ENCODE results near the gene TGM2.

Gene TGM2

DNA sequence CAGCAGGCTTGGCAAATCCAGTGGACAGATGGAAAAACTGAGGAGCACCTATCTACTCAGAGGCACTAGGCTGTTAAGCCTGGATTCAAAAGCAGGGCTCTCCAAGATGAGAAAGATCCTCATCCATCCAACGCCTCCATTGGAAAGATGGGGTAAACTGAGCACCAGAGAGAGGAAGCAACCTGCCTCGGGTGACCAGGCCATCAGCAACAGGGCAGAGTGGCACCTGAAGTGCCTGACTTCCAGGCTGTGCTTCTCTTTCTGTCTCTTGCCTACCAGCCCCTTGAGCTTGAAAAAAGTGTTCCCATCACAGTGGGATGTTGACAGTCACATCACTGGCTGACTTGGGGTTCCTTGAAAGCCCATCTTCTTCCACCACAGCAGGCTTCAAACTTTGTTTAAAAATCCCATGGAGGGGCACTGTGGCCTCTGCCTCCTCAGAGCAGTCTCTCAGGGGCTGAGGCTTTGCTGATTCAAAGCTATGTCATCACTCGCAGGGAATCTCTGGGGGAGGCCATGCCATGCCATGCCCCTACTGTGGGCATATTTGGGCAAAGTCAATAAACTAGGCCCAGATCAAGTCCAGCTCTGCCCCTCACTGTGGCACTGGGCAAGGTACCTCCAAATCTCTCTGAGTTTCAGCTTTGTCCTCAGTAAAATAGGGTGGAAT lies 44.8 kb upstream of the TGM2 start:
- H3K4me3 ChIP-seq (ENCODE audit: low read depth, low read length) = no peak overlapping the region
- TF ChIP-seq, protein P1, sequence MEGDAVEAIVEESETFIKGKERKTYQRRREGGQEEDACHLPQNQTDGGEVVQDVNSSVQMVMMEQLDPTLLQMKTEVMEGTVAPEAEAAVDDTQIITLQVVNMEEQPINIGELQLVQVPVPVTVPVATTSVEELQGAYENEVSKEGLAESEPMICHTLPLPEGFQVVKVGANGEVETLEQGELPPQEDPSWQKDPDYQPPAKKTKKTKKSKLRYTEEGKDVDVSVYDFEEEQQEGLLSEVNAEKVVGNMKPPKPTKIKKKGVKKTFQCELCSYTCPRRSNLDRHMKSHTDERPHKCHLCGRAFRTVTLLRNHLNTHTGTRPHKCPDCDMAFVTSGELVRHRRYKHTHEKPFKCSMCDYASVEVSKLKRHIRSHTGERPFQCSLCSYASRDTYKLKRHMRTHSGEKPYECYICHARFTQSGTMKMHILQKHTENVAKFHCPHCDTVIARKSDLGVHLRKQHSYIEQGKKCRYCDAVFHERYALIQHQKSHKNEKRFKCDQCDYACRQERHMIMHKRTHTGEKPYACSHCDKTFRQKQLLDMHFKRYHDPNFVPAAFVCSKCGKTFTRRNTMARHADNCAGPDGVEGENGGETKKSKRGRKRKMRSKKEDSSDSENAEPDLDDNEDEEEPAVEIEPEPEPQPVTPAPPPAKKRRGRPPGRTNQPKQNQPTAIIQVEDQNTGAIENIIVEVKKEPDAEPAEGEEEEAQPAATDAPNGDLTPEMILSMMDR (IDR thresholded peaks at IDR 0.05; ENCODE audit: borderline replicate concordance, insufficient read depth, low read depth, low read length) = no peak

- TF ChIP-seq, protein P1 (IDR thresholded peaks at IDR 0.05; ENCODE audit: borderline replicate concordance, insufficient read depth, low read depth, low read length) = no peak
- no peak overlapping the region for H3K4me3 ChIP-seq (ENCODE audit: low read depth, low read length)
Measured at GRCh38 chr20:38209054-38209675, 44.1 kb upstream of the TGM2 start.

DNA sequence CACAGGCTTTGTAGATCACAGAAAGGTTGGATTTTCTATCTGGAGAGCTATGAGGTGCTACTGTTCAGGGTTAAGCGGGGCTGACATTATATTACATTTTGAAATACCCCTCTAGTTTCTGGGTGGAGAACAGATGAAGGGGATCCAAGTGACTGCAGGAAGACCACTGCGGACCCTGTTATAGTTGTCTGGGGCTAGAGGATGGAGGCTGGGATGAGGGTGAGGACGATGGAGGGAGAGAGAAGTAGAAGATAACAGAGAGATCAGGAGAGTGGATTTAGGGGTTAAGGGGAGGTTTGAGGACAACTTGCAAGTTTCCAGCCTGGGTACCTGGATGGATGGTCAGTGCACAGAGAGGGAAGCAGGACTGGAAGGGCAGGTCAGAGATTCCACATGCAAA lies 43.5 kb upstream of the TGM2 start:
- TF ChIP-seq, protein P1 (IDR thresholded peaks at IDR 0.05; ENCODE audit: borderline replicate concordance, insufficient read depth, low read depth, low read length) = no peak
- no peak overlapping the region for H3K4me3 ChIP-seq (ENCODE audit: low read depth, low read length)

DNA sequence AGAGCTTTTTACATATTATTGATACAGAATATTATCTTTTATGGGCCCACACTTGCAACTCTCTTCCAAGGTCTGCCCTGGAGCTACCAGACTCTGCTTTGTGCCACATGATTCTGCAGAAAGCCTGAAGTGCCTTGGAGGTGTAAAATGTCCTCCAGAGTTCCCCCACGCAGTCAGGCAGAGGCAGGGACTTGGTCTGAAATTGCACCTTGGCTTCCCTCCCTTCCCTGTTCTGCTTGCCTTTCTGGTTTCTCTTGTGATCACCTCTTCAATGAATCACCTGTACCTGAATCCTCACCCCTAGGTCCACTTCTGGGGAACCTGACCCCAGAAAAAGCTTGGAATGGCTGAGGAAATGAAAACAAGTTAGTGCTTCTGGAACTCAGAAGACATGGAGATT lies 43.0 kb upstream of the TGM2 start:
- TF ChIP-seq, protein P1 (IDR thresholded peaks at IDR 0.05; ENCODE audit: borderline replicate concordance, insufficient read depth, low read depth, low read length) = no peak
- no peak overlapping the region for H3K4me3 ChIP-seq (ENCODE audit: low read depth, low read length)

DNA sequence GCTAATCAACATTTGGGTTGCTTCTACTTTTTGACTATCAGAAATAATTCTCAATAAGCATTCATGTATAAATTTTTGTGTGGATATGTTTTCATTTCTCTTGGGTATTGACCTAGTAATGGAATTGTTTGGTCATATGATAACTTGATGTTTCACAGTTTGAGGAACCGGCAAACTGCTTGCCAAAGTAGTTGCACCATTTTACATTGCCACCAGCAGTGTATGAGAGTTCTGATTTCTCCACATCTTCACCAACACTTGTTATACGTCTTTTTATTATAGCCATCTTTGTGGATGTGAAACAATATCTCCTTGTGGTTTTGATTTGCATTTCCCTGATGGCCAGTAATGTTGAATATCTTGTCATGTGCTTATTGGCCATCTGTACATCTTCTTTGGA lies 42.6 kb upstream of the TGM2 start:
- no peak overlapping the region for H3K4me3 ChIP-seq (ENCODE audit: low read depth, low read length)
- TF ChIP-seq, protein P1 (IDR thresholded peaks at IDR 0.05; ENCODE audit: borderline replicate concordance, insufficient read depth, low read depth, low read length) = no peak

DNA sequence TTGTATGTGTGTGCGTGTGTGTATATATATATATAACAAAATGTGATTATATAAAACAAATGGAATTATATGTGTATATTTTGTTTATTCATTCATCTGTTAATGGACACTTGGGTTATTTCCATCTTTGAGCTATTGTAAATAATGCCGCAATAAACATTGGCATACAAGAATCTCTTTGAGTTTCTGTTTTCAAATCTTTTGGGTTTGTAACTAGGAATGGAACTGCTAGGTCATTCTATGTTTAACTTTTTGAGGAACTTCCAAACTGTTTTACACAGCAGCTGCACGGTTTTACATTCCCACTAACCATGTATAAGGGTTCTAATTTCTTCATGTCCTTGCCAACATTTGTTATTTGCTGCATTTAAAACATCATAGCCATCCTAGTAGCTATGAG lies 39.9 kb upstream of the TGM2 start:
- H3K4me3 ChIP-seq (ENCODE audit: low read depth, low read length) = no peak overlapping the region
- TF ChIP-seq, protein P1 (IDR thresholded peaks at IDR 0.05; ENCODE audit: borderline replicate concordance, insufficient read depth, low read depth, low read length) = no peak

DNA sequence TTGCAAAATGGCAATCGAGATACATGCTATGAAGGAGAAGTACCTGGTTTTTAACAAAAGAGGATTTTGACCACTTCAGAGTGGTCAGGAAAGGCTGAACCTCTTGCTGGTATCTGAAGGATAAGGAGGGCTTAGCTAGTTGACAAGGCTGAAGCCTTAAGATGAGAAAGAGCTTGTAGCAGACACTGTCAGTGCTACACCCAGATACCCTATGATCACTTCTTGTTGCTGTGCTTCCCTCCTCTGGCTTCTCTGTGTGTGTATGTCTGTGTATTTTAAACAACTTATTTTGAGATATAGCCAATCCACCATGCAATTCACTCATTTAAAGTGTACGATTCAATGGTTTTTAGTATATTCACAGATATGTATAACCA lies 38.9 kb upstream of the TGM2 start:
- TF ChIP-seq, protein P1 (IDR thresholded peaks at IDR 0.05; ENCODE audit: borderline replicate concordance, insufficient read depth, low read depth, low read length) = no peak
- H3K4me3 ChIP-seq (ENCODE audit: low read depth, low read length) = no peak overlapping the region

Measured in GM12875 (cell line).